Stomach (tissue), 4 donors: ENCODE results near the gene COL4A2.

Source experiments
- POLR2AphosphoS5 ChIP-seq, 3 donors: sonication (generic); formaldehyde crosslinking; IDR thresholded peaks; one replicate each; pipeline ENCODE4 v1.6.1; 2016; ENCODE audit warnings: antibody characterized with exemption in 3 of 3
- TF ChIP-seq, protein P1 (sequence below), 7 experiments: fragments of 450-650 bp in 4 of 7; fragments of 200-600 bp in 3 of 7; sonication (generic) in 3 of 7; IDR thresholded peaks; one replicate each; pipeline ENCODE4 v1.5.1; 2016 to 2019; ENCODE audit warnings: antibody characterized with exemption in 7 of 7, control low read depth in 2 of 7, mild to moderate bottlenecking in 1 of 7

DNA sequence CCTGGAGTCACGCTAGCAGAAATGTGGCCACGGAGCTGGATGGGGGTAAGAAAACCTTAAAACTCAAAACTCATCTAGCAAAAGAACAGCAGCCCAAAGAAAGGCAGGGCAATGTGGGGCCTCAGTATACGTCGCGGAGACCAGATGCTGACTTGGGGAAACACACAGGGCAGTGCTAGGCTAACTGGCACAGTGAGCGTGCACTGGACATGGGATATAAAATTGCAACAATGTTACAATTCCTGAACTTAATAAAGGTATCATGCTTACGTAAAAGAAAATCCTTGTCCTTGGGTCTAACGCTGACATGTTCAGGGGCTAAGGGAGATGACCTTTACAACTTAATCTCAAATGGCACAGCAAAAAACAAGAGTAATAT is 40.7 kb upstream of the COL4A2 start:
- TF ChIP-seq, protein P1, sequence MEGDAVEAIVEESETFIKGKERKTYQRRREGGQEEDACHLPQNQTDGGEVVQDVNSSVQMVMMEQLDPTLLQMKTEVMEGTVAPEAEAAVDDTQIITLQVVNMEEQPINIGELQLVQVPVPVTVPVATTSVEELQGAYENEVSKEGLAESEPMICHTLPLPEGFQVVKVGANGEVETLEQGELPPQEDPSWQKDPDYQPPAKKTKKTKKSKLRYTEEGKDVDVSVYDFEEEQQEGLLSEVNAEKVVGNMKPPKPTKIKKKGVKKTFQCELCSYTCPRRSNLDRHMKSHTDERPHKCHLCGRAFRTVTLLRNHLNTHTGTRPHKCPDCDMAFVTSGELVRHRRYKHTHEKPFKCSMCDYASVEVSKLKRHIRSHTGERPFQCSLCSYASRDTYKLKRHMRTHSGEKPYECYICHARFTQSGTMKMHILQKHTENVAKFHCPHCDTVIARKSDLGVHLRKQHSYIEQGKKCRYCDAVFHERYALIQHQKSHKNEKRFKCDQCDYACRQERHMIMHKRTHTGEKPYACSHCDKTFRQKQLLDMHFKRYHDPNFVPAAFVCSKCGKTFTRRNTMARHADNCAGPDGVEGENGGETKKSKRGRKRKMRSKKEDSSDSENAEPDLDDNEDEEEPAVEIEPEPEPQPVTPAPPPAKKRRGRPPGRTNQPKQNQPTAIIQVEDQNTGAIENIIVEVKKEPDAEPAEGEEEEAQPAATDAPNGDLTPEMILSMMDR (IDR thresholded peaks at IDR 0.05), result no peak
- TF ChIP-seq POLR2AphosphoS5 (IDR thresholded peaks at IDR 0.05), result no peak
